ENCODE results near the gene ADCY5. TPM values are rescaled to one million over a fixed set of nuclear protein-coding genes. Genes with fewer than 3 reads are reported as not detected.

The ADCY5 gene
- total and polyA plus RNA-seq, 10 donors = 1.7 to 20.6 (median 11.7) TPM

DNA sequence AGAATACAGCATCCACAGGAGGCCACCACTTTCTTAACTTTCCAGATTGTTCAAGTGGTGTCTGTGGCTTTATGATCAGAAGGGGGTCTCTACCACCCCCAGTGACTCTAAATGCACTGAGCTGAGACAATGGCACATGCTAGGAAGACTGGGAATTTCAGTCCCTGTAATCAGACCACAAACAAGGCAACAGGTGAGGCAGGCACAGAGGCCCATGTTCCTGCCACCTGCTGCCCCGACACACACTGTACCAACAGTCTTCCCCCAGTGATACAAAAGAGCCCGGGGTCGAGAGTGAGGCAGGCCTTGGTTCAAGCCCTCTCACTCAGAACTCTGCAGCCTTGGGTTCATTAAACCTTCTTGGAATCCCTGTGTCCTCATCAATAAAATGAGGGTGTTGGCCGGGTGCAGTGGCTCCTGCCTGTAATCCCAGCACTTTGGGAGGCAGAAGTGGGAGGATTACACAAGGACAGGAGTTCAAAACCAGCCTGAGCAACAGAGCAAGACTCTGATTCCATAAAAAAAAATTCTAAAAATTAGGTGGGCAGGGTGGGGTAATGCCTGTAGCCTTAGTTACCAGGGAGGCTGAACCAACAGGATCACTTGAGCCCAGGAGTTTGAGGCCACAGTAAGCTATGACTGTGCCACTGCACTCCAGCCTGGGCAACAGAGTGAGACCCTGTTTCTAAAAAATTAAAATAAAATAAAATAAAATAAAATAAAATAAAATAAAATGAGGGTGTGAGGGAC is 55.8 kb downstream of the ADCY5 start:
- TF ChIP-seq POLR2AphosphoS5 (IDR thresholded peaks at IDR 0.05) (no peak), POLR2A (IDR thresholded peaks at IDR 0.05) (no peak)
- TF ChIP-seq, protein P1, sequence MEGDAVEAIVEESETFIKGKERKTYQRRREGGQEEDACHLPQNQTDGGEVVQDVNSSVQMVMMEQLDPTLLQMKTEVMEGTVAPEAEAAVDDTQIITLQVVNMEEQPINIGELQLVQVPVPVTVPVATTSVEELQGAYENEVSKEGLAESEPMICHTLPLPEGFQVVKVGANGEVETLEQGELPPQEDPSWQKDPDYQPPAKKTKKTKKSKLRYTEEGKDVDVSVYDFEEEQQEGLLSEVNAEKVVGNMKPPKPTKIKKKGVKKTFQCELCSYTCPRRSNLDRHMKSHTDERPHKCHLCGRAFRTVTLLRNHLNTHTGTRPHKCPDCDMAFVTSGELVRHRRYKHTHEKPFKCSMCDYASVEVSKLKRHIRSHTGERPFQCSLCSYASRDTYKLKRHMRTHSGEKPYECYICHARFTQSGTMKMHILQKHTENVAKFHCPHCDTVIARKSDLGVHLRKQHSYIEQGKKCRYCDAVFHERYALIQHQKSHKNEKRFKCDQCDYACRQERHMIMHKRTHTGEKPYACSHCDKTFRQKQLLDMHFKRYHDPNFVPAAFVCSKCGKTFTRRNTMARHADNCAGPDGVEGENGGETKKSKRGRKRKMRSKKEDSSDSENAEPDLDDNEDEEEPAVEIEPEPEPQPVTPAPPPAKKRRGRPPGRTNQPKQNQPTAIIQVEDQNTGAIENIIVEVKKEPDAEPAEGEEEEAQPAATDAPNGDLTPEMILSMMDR (IDR thresholded peaks at IDR 0.05 in 8 of 11, conservative IDR thresholded peaks at IDR 0.05 in 3 of 11) = no peak
- Histone ChIP-seq H3K9me3 (no peaks in the 10 kb centered on the region), H3K4me1 (peaks cover 0 to 47% (median 8%) of the 10 kb centered on the region in 6 donors), H3K4me3 (no peak overlapping the region), H3K27me3 (replicated peaks in 1 of 7) (peaks cover 0 to 13% (median 0%) of the 10 kb centered on the region in 7 donors), H3K27ac (peak overlapping the region in 6 of 8 donors; percentile 20 to 56 (median 44)), H3K36me3 (no peaks in the 10 kb centered on the region)
- no peak for DNase-seq
- WGBS, 5 donors = 81 to 91% (median 83%) methylated on average over 4 of the region's 4 CpGs
- intact Hi-C loops (cut with DNase I; ENCODE audit: low total_unique reads) = no loop called here

DNA sequence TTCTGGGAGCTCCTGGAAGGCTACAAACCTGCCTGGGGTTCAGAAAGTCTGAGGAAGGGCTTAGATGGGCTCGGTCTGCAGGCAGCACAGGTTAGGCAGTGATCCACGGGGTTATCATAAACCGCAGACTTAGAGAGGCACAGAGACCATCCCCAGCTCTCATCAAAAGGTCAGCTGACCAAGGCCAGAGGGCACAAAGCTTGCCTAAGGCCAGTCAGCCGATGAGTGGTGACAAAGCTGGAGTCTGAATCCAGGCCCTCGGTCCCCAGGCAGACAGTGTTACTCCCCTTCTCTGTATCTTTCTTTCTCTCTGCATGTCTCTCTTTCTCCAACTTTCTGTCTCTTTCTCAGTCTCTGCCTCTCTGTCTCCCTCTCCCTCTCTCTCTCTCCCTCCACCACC is 56.5 kb downstream of the ADCY5 start:
- peaks cover 0 to 13% (median 0%) of the 10 kb centered on the region in 7 donors for H3K27me3 ChIP-seq (replicated peaks in 1 of 7)
- WGBS, 5 donors = 68 to 83% (median 79%) methylated on average over 5 of the region's 5 CpGs
- TF ChIP-seq, protein P1 (IDR thresholded peaks at IDR 0.05 in 8 of 11, conservative IDR thresholded peaks at IDR 0.05 in 3 of 11) = no peak
- TF ChIP-seq POLR2AphosphoS5 (IDR thresholded peaks at IDR 0.05) (no peak), POLR2A (IDR thresholded peaks at IDR 0.05) (no peak)
- no peaks in the 10 kb centered on the region for H3K9me3 ChIP-seq
- H3K27ac ChIP-seq = peak overlapping the region in 7 of 8 donors; percentile 9 to 56 (median 42)
- intact Hi-C loops (cut with DNase I; ENCODE audit: low total_unique reads) = no loop called here
- no peaks in the 10 kb centered on the region for H3K36me3 ChIP-seq
- DNase-seq = no peak
- no peak overlapping the region for H3K4me3 ChIP-seq
- H3K4me1 ChIP-seq = peaks cover 0 to 47% (median 8%) of the 10 kb centered on the region in 6 donors

DNA sequence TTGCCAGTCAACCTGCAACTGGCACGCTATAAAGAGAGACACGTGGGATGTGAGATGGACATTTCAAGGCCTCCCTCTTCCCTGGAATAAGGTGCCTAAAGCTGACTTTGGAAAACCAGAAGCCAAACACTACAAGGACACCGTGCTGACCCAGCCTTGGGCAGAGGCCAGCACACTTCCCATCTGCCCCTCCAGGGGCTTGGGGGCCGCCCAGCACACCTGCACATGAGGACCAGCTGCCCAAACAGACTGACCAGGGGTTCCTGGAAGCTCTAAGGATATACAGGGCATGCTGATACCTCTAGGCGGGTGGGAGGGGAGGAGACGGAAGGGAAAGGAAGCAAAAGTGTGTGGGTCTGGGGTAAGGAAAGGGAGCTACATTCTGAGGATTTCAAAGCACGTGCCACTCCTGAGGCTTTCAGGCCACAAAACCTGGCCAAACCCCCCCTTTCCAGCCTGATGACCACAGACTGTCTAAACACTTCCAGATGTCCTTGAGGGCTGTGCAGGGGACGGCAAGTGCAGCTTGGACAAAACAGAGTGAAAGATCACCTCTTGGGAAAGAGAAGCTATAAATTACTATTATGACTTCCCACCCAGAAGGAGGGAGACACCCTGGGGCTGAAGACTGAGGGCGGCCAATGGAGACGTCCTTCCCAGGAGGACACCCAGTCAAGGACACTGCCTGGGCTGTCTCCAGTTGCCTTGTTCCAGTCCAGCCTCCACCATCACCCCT is 57.9 kb downstream of the ADCY5 start:
- intact Hi-C loops (cut with DNase I; ENCODE audit: low total_unique reads) = no loop called here
- Histone ChIP-seq H3K4me1 (peaks cover 0 to 41% (median 8%) of the 10 kb centered on the region in 6 donors), H3K36me3 (no peaks in the 10 kb centered on the region), H3K27ac (peak overlapping the region in 6 of 8 donors; percentile 20 to 69 (median 47)), H3K4me3 (no peak overlapping the region), H3K27me3 (replicated peaks in 1 of 7) (peaks cover 0 to 15% (median 0%) of the 10 kb centered on the region in 7 donors), H3K9me3 (no peaks in the 10 kb centered on the region)
- DNase-seq = no peak
- TF ChIP-seq, protein P1 (IDR thresholded peaks at IDR 0.05 in 8 of 11, conservative IDR thresholded peaks at IDR 0.05 in 3 of 11) = no peak
- no peak for TF ChIP-seq POLR2AphosphoS5 (IDR thresholded peaks at IDR 0.05)
- no peak for TF ChIP-seq POLR2A (IDR thresholded peaks at IDR 0.05)
- WGBS, 5 donors = 63 to 77% (median 70%) methylated on average over 10 of the region's 10 CpGs

DNA sequence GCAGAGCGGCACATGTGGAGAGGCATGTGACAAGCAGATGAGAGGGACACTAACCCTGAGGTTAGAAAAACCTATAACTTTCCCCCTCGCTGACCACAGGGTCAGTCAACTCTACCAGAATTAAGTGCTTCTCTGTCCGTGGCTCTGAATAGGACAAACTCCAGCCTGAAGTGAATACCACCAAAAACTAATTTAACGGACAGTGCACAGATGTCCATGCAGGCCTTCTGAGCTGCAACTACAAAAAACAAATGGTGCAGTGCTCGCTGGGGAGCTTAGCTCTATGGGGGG is 59.3 kb downstream of the ADCY5 start:
- H3K4me1 ChIP-seq = peaks cover 0 to 42% (median 4%) of the 10 kb centered on the region in 6 donors
- H3K27me3 ChIP-seq (replicated peaks in 1 of 7) = peaks cover 0 to 9% (median 0%) of the 10 kb centered on the region in 7 donors
- no peak overlapping the region for H3K4me3 ChIP-seq
- TF ChIP-seq, protein P1 (IDR thresholded peaks at IDR 0.05 in 8 of 11, conservative IDR thresholded peaks at IDR 0.05 in 3 of 11) = no peak
- TF ChIP-seq POLR2A (IDR thresholded peaks at IDR 0.05) = no peak
- no peak for TF ChIP-seq POLR2AphosphoS5 (IDR thresholded peaks at IDR 0.05)
- no peak for DNase-seq
- no peaks in the 10 kb centered on the region for H3K9me3 ChIP-seq
- H3K36me3 ChIP-seq = no peaks in the 10 kb centered on the region
- 69 to 80% (median 72%) methylated on average over 5 of the region's 5 CpGs for WGBS, 5 donors
- intact Hi-C loops (cut with DNase I; ENCODE audit: low total_unique reads) = no loop called here
- H3K27ac ChIP-seq = peak overlapping the region in 7 of 8 donors; percentile 20 to 76 (median 69)

Data from spleen (tissue), 11 donors.